Endothelial cell (in vitro differentiated cells): ENCODE data around the gene ESR1. TPM values are rescaled to one million over a fixed set of nuclear protein-coding genes. Genes with fewer than 3 reads are reported as not detected.

Experiments used
- DNase-seq: peaks from one replicate; pipeline ENCODE4 v3.0.0; 2021; ENCODE audit warnings: low spot score
- H3K27ac Mint-ChIP-seq: one replicate; pipeline ENCODE4 v1.8.0; 2021; ENCODE audit warnings: mixed read lengths, inconsistent platforms; ENCODE audit not compliant: unreplicated experiment
- H3K27me3 Mint-ChIP-seq: one replicate; pipeline ENCODE4 v1.8.0; 2021; ENCODE audit warnings: mild to moderate bottlenecking, moderate library complexity, mixed read lengths, inconsistent platforms; ENCODE audit not compliant: unreplicated experiment
- H3K36me3 Mint-ChIP-seq: one replicate; pipeline ENCODE4 v1.8.0; 2021; ENCODE audit warnings: mild to moderate bottlenecking, low read depth, mixed read lengths, inconsistent platforms; ENCODE audit not compliant: unreplicated experiment
- H3K4me1 Mint-ChIP-seq: one replicate; pipeline ENCODE4 v1.8.0; 2021; ENCODE audit warnings: mild to moderate bottlenecking, mixed read lengths, inconsistent platforms; ENCODE audit not compliant: unreplicated experiment
- H3K4me3 Mint-ChIP-seq: one replicate; pipeline ENCODE4 v1.8.0; 2021; ENCODE audit warnings: mild to moderate bottlenecking, mixed read lengths, inconsistent platforms; ENCODE audit not compliant: unreplicated experiment
- H3K9me3 Mint-ChIP-seq: one replicate; pipeline ENCODE4 v1.8.0; 2021; ENCODE audit warnings: mixed read lengths, inconsistent platforms; ENCODE audit not compliant: unreplicated experiment
- total RNA-seq: library from RNA; stranded (reverse); fragmentation: NEBNext Ultra II Directional; extraction: Animal tissue kit (Norgen Biotek cat#: 25700); gene quantifications from one replicate; pipeline ENCODE4 v1.2.1, GENCODE V29; 2021; ENCODE audit not compliant: unreplicated experiment
- TF ChIP-seq, protein P1 (sequence below): fragments of 200-600 bp; sonication (generic); IDR thresholded peaks from one replicate; pipeline ENCODE4 v1.5.0; 2021; ENCODE audit warnings: antibody characterized with exemption; ENCODE audit not compliant: unreplicated experiment

ESR1 gene
- total RNA-seq, 1 donor from 2014 or later: 0.05 TPM

DNA sequence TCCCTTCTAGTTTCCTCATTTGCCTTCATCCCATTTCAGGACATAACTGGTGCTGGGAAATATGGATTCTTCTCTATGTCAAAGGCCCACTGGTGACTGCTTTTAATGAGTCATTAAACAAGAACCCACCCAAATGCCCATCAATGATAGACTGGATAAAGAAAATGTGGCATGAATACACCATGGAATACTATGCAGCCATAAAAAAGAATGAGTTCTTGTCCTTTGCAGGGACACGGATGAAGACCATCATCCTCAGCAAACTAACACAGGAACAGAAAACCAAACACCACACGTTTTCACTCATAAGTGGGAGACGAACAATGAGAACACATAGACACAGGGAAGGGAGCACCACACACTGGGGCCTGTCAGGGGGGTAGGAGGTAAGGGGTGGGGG, 310.7 kb downstream of the ESR1 start:
- Mint-ChIP-seq H3K9me3 (no peaks in the 10 kb centered on the region), H3K27me3 (no peaks in the 10 kb centered on the region), H3K36me3 (peaks cover 5% of the 10 kb centered on the region), H3K4me1 (no peaks in the 10 kb centered on the region), H3K4me3 (no peak overlapping the region), H3K27ac (no peak overlapping the region)
- TF ChIP-seq, protein P1, sequence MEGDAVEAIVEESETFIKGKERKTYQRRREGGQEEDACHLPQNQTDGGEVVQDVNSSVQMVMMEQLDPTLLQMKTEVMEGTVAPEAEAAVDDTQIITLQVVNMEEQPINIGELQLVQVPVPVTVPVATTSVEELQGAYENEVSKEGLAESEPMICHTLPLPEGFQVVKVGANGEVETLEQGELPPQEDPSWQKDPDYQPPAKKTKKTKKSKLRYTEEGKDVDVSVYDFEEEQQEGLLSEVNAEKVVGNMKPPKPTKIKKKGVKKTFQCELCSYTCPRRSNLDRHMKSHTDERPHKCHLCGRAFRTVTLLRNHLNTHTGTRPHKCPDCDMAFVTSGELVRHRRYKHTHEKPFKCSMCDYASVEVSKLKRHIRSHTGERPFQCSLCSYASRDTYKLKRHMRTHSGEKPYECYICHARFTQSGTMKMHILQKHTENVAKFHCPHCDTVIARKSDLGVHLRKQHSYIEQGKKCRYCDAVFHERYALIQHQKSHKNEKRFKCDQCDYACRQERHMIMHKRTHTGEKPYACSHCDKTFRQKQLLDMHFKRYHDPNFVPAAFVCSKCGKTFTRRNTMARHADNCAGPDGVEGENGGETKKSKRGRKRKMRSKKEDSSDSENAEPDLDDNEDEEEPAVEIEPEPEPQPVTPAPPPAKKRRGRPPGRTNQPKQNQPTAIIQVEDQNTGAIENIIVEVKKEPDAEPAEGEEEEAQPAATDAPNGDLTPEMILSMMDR: no peak
- DNase-seq: no peak

DNA sequence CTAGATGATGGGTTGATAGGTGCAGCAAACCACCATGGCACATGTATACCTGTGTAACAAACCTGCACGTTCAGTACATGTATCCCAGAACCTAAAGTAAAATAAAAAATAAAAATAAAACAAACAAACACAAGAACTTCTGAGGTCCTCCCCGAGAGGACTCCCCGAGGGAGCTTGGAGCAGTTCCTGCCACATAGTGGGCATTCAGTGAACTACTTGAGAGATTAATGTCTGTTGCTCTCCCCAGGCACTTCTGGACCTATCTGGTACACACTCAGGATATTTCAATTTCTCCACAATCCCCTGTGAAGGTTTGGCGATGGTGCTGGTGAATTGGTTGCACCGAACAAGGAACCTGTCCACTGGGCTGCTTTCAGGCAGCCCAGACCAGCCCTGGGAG, 311.2 kb downstream of the ESR1 start:
- H3K4me1 Mint-ChIP-seq: no peaks in the 10 kb centered on the region
- no peak overlapping the region for H3K27ac Mint-ChIP-seq
- TF ChIP-seq, protein P1: no peak
- no peak for DNase-seq
- no peaks in the 10 kb centered on the region for H3K27me3 Mint-ChIP-seq
- H3K4me3 Mint-ChIP-seq: no peak overlapping the region
- no peaks in the 10 kb centered on the region for H3K9me3 Mint-ChIP-seq
- peaks cover 5% of the 10 kb centered on the region for H3K36me3 Mint-ChIP-seq

DNA sequence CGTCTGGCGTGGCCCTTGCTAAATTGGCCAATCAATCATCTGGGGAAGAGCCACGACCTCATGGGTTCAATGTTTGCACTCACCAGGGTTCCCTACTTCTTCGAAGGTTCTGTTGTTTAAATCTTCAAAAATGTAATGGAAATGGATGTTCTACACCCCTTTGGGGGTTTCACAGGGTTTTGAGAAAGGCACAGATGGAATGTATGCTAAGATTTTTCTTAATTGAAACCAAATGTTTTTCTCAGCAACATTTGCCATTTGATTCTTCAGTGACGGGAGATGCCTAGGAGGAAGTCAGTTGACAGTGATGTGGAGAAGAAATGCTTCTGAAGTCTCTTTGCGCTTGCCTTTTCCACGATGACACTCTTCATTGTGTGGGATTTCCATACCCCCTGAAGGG, 312.3 kb downstream of the ESR1 start:
- TF ChIP-seq, protein P1: no peak
- Mint-ChIP-seq H3K27ac (no peak overlapping the region), H3K4me1 (no peaks in the 10 kb centered on the region), H3K27me3 (no peaks in the 10 kb centered on the region), H3K4me3 (no peak overlapping the region), H3K36me3 (peaks cover 5% of the 10 kb centered on the region), H3K9me3 (no peaks in the 10 kb centered on the region)
- no peak for DNase-seq

- no peak for DNase-seq
- H3K27ac Mint-ChIP-seq: no peak overlapping the region
- H3K4me1 Mint-ChIP-seq: no peaks in the 10 kb centered on the region
- no peak overlapping the region for H3K4me3 Mint-ChIP-seq
- H3K27me3 Mint-ChIP-seq: no peaks in the 10 kb centered on the region
- peaks cover 5% of the 10 kb centered on the region for H3K36me3 Mint-ChIP-seq
- H3K9me3 Mint-ChIP-seq: no peaks in the 10 kb centered on the region
- TF ChIP-seq, protein P1: no peak
Observed at GRCh38 chr6:152121910-152122309, 314.4 kb downstream of the ESR1 start.

DNA sequence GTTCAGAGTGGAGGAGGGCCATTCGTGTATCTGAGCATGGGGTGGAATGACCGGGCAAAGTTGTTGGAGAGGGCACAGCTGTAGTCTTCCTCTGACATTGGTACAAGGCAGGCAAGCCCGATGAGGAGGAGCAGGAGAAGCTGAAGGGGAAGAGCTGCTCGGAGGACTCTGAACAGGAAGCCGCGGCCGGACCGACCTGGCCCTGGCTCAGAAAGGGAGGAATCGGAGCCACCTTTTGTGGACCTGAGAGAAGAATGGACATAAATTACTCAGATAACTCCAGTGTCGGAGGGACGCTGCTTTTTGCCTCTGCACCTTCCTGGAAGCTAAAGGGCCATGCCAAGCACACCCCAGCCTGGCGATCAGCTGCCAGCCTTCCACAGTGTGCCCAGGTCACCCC, 315.0 kb downstream of the ESR1 start:
- Mint-ChIP-seq H3K27me3 (no peaks in the 10 kb centered on the region), H3K27ac (no peak overlapping the region), H3K4me3 (no peak overlapping the region), H3K36me3 (peaks cover 5% of the 10 kb centered on the region), H3K9me3 (no peaks in the 10 kb centered on the region), H3K4me1 (no peaks in the 10 kb centered on the region)
- TF ChIP-seq, protein P1: no peak
- DNase-seq: no peak
